ENCODE measurements around the gene ERC2.

GRCh38 chr3:55842204-55842603 is 626.1 kb downstream of the ERC2 start:
- no peak for TF ChIP-seq CREB1 (IDR thresholded peaks at IDR 0.05; ENCODE audit: low read depth)
- no peak for TF ChIP-seq CEBPB (IDR thresholded peaks at IDR 0.05)
- TF ChIP-seq EGR1 (IDR thresholded peaks at IDR 0.05) = no peak
- TF ChIP-seq MAX (IDR thresholded peaks at IDR 0.05) = no peak
- TF ChIP-seq TAF1 (IDR thresholded peaks at IDR 0.05; ENCODE audit: low read depth) = no peak
- TF ChIP-seq FOXM1 (IDR thresholded peaks at IDR 0.05; ENCODE audit: borderline replicate concordance, low read depth) = no peak
- TF ChIP-seq REST (IDR thresholded peaks at IDR 0.05; ENCODE audit: low read depth) = no peak
- TF ChIP-seq EP300 (IDR thresholded peaks at IDR 0.05; ENCODE audit: borderline replicate concordance) = no peak
- TF ChIP-seq RAD21 (IDR thresholded peaks at IDR 0.05; ENCODE audit: low read depth) = no peak
- TF ChIP-seq YY1 (IDR thresholded peaks at IDR 0.05; ENCODE audit: low read depth) = no peak
- no peak for TF ChIP-seq NFIC (IDR thresholded peaks at IDR 0.05)
- TF ChIP-seq TCF12 (IDR thresholded peaks at IDR 0.05; ENCODE audit: low read depth) = no peak
- no peak for TF ChIP-seq TEAD4 (IDR thresholded peaks at IDR 0.05)
- TF ChIP-seq ZBTB7A (IDR thresholded peaks at IDR 0.05; ENCODE audit: low read depth) = no peak

All from Ishikawa (cell line).